HG02623 (cell line): ENCODE measurements around the gene SDR42E1.
"Not testable (repeated sequence)": the region's sequence is repeated elsewhere in the genome, so short reads cannot be mapped to it uniquely, and the experiment has no call there.

Experiments
- ATAC-seq: cut with Tn5 transposase; IDR thresholded peaks from one replicate; pipeline ENCODE4 v1.9.1; 2021; ENCODE audit warnings: moderate library complexity; ENCODE audit not compliant: unreplicated experiment

SDR42E1 gene

GRCh38 chr16:82007189-82007588 lies 4.1 kb downstream of the SDR42E1 start:
- no peak for ATAC-seq

GRCh38 chr16:82006036-82006435 lies 5.2 kb downstream of the SDR42E1 start:
- ATAC-seq, result no peak

GRCh38 chr16:82005027-82005830 lies 6.0 kb downstream of the SDR42E1 start:
- ATAC-seq, result no peak

GRCh38 chr16:82004601-82005000 lies 6.7 kb downstream of the SDR42E1 start:
- no peak for ATAC-seq

GRCh38 chr16:82002831-82003230 lies 8.4 kb downstream of the SDR42E1 start:
- ATAC-seq, result no peak

GRCh38 chr16:81997738-81998137 lies 13.5 kb downstream of the SDR42E1 start:
- ATAC-seq, result no peak

GRCh38 chr16:81996664-81997509 lies 14.4 kb downstream of the SDR42E1 start:
- ATAC-seq, result no peak

GRCh38 chr16:81995651-81996050 lies 15.6 kb downstream of the SDR42E1 start:
- no peak for ATAC-seq

GRCh38 chr16:81994485-81994884 lies 16.8 kb downstream of the SDR42E1 start:
- ATAC-seq, result no peak

- no peak for ATAC-seq
Measured at GRCh38 chr16:81992859-81993258, 18.4 kb downstream of the SDR42E1 start.

- ATAC-seq, result no peak
Measured at GRCh38 chr16:81987706-81988105, 23.6 kb downstream of the SDR42E1 start.

- no peak for ATAC-seq
Measured at GRCh38 chr16:81987121-81987520, 24.1 kb downstream of the SDR42E1 start.

GRCh38 chr16:81977335-81977942 lies 33.8 kb downstream of the SDR42E1 start:
- ATAC-seq, result not testable (repeated sequence)

GRCh38 chr16:81975637-81976036 lies 35.6 kb downstream of the SDR42E1 start:
- no peak for ATAC-seq

GRCh38 chr16:81973737-81974136 lies 37.5 kb downstream of the SDR42E1 start:
- no peak for ATAC-seq

- ATAC-seq, result no peak
Measured at GRCh38 chr16:81971853-81972252, 39.4 kb downstream of the SDR42E1 start.

GRCh38 chr16:81967358-81967757 lies 43.9 kb downstream of the SDR42E1 start:
- no peak for ATAC-seq

GRCh38 chr16:81964808-81965207 lies 46.5 kb downstream of the SDR42E1 start:
- ATAC-seq, result no peak

- no peak for ATAC-seq
Measured at GRCh38 chr16:81956213-81956948, 54.9 kb downstream of the SDR42E1 start.

GRCh38 chr16:81951564-81951963 lies 59.7 kb downstream of the SDR42E1 start:
- no peak for ATAC-seq

- ATAC-seq, result no peak
Measured at GRCh38 chr16:81946206-81946605, 65.1 kb downstream of the SDR42E1 start.
